HG03439 (cell line): ENCODE measurements around the gene TMPRSS6.

Experiments
- ATAC-seq: cut with Tn5 transposase; IDR thresholded peaks from one replicate; pipeline ENCODE4 v1.9.1; 2021; ENCODE audit warnings: mild to moderate bottlenecking, moderate library complexity; ENCODE audit not compliant: unreplicated experiment

TMPRSS6 gene

DNA sequence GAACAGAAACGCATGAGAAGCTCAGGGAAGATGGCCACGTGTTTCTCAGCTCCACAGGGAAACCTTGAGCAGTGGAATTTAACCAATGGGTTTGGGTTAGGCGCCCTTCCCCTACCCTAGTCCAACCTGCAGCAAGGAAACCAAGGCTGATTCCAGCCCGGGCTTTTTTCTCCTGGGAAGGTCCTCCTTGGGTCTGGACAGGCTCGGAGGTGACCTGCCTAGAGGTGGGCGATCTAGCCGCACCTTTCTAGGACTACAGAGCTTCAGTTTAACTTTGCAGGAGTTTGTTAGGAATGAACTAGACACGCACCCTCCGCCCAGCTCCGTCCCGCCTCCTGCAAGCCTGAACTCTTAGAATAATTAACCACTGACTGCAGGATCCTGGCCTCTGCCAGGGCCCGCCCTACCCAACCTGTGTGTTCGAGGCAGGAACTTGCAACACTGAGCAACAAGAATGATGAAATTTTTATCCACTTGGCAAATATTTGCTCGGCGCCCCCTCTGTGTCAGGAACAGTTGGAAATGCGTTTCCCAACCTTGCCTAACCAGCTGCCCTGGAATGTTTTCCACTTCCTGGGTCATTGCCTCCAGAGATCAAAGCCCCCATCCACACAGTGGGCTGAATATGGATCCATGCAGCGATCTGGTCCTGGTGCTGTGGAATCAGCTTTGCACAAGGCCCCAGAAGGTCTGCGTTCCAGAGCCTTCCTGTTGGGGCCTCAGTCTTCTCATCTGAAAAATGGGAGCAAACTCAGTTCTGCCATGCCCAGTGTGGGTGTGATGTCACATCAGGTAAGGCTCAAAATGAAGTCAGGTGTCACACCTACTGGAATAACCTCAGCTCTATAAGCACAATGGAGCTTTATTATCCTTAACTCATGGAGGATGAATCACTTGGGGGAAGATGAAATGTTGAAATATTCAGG, 76.7 kb downstream of the TMPRSS6 start:
- ATAC-seq: no peak

DNA sequence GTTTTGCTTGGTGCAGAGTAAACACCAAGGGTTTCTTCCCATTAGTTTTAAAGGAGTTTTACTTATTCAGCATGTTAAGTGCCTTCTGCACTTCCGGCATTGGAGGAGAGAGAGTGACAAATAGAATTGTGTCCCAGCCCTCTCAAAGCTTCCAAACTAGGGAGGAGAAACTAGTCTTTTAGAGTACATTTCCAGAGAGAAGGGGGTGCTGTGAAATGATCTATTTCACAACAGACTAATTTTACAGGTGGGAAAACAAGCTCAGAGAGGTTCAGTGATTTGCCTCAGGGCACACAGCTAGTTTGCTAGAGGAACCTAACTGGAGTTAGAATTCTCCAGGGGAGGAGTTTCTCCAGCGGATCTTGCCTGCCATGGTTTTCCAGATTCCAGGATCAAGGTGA, 77.4 kb downstream of the TMPRSS6 start:
- ATAC-seq: no peak

DNA sequence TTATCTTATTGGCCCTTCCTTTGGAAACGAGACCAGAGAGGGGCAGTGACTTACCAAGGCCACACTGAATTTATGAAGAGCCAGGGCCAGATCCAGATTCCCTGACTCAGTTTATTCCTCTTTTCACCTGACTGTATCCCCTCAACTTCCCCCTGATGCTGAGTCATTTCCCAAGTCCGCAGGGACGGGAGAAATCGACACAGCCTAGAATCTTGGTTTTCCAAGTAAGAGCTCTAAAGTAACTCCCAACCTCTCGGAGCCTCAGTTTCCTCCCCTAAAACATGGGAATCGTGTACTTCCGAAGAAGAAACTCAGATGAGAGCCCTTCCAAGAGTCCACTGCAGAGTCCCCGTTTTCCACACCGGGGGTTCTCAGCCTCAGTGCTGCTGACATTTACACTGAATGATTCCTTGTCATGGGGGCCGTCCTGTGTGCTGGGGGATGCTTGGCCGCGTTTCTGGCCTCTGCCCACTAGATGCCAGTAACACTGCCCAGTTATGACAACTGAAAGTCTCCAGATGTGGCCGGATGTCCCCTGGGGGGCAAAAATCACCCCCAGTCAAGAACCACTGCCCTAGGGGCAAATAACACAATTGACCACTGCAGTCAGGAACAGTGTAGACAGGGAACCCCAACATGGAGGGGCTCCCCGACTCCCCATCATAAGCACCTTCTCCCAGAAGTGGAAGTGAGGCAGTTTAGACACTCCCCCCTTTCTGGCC, 78.8 kb downstream of the TMPRSS6 start:
- ATAC-seq: no peak

DNA sequence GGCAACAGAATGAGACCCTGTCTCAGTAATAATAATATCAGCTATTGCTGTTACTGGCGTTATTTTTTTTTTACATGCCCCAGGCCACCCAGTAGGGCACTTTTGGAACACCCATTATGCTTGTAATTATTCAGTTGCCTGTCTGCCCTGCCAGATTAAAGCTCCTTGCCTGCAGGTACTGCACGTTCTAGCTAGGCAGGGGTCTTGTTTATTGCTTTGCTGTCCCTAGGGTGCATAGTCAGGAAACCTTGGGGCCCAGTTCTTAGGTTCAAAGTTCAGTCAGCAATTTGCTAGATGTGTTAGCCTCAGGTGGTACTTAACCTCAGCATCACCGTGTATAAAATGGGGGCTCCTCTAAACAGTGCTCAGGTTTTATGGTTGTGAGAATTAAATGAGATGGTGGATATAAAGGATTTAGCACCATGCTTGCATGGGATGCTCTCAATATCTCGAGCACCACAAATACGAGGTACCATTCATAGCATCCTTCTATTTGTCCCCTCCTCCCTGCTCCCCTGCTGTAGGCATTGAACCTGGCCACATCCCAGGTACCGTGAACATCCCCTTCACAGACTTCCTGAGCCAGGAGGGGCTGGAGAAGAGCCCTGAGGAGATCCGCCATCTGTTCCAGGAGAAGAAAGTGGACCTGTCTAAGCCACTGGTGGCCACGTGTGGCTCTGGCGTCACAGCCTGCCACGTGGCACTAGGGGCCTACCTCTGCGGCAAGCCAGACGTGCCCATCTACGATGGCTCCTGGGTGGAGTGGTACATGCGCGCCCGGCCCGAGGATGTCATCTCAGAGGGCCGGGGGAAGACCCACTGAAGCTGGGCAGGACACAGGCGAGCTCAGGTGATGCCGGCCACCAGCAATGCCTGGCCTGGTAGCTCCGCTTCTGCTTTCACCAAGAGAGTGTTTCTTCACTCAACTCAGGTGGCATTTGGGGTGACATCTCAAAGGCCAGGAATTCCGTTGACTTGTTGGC, 80.5 kb downstream of the TMPRSS6 start:
- no peak for ATAC-seq

DNA sequence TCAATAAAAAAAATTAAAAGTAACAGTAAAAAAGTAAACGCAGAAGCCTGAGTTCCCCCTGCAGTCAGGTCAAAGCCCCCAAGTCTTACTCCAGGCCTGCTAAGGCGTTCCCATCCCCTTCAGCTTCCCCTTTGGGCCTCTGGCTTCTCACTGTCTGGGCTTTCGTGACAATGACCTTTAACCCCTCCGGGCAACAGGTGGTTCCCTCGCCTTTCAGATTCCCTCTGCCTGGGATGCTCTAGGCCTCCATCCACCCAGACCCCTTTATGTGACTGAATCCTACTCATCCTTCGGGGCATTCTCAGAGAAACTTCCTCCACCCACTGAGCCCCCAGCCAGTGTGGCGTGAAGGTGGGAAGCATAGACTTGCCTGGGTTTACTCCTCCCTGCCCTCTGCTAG, 82.0 kb downstream of the TMPRSS6 start:
- ATAC-seq: no peak

DNA sequence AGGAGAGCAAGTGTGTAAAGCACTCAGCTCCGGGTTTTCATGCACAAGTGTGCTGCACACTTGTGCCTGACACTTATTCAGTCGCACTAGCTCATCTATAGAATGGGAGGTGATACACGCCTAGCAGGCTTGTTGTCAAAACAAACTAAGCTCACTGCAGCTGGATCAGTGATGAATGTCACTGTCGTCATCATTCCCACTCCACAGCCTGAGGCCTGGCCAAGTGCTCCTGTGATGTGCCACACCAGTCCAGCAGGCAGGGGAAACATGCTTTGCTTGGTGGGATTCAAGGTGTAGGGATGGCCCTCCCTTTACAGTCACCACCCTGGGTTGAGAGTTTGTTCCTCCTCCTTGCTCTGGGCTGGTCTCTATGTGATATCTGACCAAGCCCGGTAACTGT, 83.2 kb downstream of the TMPRSS6 start:
- ATAC-seq: no peak

DNA sequence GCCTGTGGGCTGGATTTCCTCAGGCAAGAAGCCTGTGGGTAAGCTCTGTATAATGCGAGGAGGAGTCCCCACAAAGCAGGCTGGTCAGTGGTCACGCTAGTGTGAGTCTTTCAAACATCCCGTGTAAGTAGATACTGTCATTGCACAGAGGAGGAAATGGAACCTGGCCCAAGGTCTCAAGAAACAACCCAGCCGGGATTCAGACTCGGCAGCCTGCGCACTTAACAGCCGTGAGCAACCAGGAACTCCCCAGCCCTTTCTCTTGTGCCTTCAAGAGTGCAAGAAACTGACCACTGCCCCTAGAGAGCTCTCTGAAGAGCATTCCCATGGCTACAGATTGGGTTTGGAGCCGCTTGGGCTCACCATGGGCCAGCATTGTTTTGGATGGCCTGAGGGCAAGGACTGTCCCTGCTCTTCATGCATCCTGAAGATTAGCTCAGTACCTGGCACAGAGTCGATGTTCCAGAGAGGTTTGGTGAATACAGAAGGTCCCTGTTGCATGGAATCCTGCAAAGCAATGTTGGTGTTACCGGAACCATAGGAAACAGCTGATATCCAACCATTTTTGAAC, 83.9 kb downstream of the TMPRSS6 start:
- ATAC-seq: no peak

DNA sequence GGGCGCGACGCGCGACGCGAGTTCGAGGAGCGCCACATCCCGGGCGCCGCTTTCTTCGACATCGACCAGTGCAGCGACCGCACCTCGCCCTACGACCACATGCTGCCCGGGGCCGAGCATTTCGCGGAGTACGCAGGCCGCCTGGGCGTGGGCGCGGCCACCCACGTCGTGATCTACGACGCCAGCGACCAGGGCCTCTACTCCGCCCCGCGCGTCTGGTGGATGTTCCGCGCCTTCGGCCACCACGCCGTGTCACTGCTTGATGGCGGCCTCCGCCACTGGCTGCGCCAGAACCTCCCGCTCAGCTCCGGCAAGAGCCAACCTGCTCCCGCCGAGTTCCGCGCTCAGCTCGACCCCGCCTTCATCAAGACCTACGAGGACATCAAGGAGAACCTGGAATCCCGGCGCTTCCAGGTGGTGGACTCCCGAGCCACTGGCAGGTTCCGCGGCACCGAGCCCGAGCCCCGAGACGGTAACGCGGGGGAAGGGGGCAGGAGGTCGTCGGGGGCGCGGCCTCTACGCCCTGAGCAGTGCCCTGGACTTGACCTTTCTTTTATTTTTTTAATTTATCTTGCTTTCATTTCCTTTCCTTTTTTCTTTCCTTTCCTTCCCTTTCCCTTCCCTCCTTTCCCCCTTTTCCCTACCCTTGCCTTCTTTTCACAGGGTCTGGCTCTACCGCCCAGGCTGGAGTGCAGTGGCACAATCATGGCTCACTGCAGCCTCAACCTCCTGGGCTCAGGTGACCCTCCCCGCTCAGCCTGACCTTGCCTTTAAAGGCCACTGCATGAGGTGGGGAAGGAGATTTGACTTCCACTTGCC, 85.0 kb downstream of the TMPRSS6 start:
- no peak for ATAC-seq

DNA sequence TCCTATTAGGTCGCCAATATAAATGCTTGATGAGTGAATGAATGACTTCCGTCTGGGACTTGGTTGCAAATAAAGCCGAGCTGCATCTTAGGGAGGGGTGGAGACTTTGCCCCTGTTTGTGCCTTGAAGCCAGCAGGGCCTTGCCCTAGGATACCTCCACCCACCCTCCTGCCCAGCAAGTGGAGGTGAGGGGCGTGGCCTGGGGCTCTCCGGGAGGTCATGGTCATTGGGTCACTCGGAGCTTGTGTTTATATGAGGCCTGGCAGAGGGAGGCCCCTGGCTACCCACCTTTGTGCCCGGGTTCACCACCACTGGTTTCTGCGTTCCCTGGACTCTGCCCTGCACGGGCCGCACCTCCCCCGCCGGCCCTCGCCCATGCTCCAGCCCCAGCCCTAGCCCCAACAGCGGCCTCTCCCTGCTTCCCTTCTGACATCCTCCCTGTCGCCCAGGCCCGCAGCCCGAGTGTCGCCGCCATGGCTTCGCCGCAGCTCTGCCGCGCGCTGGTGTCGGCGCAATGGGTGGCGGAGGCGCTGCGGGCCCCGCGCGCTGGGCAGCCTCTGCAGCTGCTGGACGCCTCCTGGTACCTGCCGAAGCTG, 85.7 kb downstream of the TMPRSS6 start:
- ATAC-seq: no peak

DNA sequence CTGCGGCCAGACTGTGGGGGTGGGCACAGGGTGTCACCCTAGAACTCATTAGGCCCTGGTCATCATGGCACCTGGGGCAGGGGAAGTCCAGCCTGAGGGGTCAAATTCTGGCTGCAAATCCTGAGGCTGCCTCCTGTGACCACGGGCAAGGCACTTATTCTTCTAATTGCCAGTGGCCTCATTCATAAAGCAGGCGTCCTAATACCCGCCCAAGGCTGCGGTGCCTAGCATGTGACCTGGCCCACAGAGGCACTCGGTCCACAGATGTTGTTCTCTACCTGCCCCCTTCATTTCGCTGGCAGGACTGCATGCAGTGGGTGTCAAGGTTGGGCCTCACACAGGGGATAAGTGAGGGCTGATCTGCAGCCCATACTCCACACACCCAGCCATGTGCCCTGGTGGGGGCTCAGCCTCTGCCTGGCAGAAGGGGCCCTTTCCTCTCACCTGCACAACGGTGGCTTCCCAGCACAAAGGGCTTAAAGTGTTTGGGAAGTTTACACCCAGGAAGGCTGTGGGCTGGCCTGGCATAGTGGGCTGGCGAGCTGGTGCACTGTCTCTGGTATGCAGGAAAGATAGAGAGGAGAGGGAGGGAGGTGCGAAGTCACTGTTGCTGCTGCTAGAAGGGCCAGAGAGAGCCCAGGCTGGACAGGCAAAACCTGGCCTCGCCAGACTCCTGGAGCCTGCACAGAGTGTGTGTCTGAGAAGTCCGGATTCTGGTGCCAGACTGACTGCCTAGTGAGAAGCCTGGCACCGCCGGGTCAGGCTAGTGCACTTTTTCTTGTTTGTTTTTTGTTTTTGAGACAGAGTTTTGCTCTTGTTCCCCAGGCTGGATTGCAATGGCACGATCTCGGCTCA, 86.8 kb downstream of the TMPRSS6 start:
- ATAC-seq: no peak

DNA sequence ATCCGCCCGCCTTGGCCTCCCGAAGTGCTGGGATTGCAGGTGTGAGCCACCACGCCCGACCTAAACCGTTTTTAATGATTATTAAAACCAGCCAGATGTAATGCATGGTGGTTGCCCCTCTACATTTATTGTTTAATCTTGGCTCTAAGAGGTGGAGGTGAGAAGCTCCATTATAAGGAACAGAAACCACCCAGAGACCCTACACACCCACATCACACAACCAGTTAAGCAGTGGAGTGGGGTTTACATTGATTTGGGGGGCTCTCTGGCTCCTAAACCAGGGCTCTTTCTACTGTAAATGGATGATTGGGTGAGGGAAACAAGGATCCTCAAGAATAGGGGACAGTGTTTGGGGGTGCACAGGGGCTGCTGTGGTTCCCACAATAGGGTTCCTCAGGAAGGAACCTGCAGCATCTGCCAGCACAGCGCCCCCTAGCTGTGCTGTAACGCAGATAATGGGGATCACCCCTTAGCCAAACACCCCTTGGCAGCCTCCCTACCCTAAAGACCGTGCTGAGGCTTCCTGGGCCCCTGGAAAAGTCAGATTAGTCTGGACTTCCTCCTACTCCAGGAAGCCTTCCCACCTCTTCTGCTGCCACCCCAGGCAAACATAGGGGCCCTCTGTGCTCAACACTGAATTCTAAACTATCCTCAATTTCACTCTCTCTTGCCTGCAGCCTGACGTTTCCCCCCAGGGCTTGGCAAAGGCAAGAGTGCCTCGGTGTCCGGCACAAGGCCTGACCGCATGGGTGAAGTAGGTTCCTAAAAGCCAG, 87.6 kb downstream of the TMPRSS6 start:
- no peak for ATAC-seq

DNA sequence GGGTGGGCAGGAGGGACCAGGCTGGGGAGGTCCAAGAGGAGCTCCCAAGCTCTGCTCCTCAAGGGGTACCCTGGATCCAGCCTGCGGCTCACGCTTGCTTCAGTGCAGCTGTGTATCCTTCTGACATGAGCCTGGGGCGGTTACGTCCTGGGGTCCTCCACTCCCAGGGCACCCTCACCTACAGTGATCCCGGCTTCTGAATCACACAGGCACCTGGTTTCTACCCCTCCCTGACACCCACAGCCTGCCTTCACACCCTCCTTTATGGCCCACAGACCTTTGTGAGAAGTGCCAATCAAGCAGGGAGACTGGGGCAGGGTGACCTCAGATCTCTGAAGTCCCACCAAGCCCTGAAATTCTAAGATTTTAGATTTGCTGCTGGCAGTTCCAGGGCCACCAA, 88.5 kb downstream of the TMPRSS6 start:
- ATAC-seq: no peak

DNA sequence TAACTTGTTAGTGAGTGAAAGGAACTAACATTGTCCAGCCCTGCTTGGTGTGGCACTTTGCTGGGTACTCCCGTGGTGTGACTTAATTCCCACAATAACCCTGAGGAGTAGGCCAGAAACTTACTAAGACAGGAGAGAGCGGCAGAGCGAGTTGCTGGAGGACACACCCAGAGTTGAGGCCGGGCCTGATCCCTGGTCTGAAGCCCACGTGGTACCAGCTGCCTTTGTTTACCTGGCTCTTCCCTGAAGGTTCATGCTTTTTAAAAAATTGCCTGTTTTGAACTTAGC, 89.4 kb downstream of the TMPRSS6 start:
- ATAC-seq: no peak

DNA sequence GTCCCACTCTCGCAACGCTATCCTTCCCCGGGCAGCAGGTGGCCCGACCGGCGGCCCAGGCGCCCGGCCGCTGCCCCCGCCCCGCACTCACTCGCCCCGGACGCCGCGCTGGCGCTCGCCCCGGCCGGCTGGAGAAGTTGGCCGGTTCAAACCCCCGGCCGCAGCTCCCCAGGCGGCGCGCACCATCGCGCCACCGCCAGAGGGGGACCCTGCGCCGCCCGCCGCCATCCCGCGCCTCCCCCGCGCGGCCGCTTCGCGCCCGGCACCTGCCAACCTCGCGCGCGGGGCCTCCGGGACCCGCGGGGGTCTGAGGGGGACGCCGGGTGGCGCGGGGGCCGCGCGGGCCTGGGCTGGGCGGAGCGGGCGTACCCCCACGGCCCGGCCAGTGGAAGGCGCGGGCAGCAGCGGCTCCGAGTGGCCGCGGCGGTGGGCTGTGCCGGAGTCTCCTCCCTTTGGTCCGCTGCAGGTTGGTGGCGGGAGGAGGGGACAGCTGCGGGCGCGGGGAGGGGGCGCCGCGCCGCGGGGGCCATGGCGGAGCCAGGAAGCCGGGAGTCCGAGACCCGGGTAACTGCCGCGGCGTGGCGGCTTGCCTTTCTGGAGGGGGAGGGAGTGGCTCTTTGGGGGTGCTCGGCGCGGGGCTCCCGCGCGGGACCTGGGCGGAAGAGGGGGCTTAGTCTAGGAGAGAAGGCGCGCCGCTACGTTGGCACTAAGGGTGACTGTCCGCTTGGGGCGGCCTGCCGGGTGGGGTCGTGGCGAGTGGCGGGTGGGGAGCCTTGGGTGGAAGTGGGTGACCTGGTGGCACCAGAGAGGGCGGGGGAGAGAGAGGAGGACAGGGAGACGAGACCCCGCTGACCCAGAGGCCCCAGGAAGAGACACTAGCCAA, 90.0 kb downstream of the TMPRSS6 start, which contains the start of the genes MPST and TST:
TSS of gene MPST (plus strand) at position 434 of the 883 bp plus-strand sequence. CDS start at position 529, 95 bp downstream.
TSS of gene TST (minus strand) at position 139 of the 883 bp plus-strand sequence. CDS start 715 bp downstream, outside the sequence.
- ATAC-seq: peak; percentile 66

DNA sequence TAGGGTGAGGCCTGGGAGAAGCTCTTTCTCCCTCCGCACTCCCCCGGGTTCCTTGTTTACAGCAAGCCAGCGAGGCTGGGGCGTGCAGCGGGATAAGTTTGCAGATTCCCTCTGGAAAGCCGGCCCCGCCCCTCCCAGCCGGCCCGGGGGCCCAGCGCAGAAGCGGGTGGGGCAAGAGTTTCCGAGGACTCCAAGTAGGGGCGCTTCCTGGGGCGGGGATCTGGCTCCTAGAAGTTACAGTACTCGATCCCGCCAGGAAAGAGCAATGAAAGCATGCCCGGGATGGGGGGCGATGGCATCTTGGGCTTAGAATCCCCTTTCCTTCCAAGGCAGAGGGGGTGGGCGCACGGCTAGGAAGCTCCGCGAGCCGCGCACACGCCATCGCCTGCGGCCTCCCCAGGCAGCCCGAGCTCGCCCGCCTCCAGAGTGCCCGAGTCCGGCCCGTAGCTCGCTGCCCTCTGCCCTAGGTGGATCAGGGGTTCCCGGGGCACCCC, 90.7 kb downstream of the TMPRSS6 start:
- ATAC-seq: peak; percentile 29

DNA sequence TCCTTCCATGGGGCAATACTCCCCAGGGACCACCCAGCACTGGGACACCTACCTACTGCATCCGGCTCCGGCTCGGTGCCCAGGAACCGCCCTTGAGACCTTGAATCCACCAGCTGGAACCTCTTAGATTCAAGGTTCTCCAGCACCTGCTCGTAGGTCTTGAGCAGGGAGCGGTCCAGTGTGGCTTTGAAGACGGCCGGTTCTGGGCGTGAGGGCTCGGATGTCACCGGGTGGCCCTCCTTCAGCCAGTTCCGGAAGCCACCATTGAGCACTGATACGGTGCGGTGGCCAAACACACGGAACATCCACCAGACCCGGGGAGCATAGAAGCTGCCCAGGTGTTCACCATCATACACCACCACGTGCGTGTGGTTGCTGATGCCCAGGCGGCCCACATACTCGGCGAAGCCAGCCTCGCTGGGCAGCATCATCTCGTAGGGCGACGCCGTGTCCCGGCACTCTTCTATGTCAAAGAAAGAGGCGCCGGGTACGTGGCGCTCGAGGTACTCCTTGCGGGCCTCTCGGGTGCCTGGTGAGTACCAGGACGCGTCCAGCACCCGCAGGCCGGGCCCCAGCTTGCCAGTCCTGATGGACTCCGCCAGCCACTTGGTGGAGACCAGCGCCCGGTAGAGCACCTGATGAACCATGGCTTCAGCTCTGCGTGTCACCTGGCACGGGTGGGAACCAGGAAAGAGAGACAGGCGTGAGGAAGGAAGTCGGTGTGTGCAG, 91.3 kb downstream of the TMPRSS6 start:
- no peak for ATAC-seq
